ENCODE results near the gene ATP4A.

DNA sequence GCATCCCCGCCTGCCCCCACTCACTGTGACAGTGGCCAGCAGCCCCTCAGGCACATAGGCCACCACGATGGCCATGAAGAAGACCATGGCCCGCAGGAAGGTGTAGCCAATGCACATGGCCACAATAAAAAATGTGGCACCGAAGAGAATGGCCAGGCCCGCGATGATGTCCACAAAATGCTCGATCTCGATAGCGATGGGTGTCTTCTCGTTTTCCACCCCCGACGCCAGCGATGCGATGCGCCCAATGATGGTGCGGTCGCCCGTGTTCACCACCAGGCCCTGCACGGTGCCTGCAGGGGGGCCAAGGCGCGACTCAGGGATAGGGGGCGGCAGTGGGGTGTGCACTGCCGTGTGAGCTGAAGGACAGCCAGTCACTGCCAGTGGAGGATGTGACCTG, 3.7 kb downstream of the ATP4A start:
- TF ChIP-seq, protein P1, sequence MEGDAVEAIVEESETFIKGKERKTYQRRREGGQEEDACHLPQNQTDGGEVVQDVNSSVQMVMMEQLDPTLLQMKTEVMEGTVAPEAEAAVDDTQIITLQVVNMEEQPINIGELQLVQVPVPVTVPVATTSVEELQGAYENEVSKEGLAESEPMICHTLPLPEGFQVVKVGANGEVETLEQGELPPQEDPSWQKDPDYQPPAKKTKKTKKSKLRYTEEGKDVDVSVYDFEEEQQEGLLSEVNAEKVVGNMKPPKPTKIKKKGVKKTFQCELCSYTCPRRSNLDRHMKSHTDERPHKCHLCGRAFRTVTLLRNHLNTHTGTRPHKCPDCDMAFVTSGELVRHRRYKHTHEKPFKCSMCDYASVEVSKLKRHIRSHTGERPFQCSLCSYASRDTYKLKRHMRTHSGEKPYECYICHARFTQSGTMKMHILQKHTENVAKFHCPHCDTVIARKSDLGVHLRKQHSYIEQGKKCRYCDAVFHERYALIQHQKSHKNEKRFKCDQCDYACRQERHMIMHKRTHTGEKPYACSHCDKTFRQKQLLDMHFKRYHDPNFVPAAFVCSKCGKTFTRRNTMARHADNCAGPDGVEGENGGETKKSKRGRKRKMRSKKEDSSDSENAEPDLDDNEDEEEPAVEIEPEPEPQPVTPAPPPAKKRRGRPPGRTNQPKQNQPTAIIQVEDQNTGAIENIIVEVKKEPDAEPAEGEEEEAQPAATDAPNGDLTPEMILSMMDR (conservative IDR thresholded peaks at IDR 0.05; ENCODE audit: low read length) = no peak
- TF ChIP-seq EZH2phosphoT487 (IDR thresholded peaks at IDR 0.05; ENCODE audit: borderline replicate concordance) = no peak

Data from Loucy (cell line).